GM23338 (cell line): Measurements from ENCODE around the gene PXDN. TPM values are rescaled to one million over a fixed set of nuclear protein-coding genes. Genes with fewer than 3 reads are reported as not detected.

ENCODE experiments used
- ATAC-seq: fragments of 200-7000 bp; cut with Tn5 transposase; 3 replicates; pipeline ENCODE4 v1.9.1; 2020
- DNase-seq: peaks from one replicate; pipeline ENCODE4 v3.0.0-alpha.2; 2015; ENCODE audit warnings: low spot score
- H2AFZ ChIP-seq: fragments of 200-600 bp; sonication (generic); 2 replicates; pipeline ENCODE4 v1.8.0; 2016; ENCODE audit warnings: antibody characterized with exemption, mild to moderate bottlenecking, moderate library complexity
- H3F3A ChIP-seq: fragments of 200-600 bp; sonication (generic); replicated peaks from 2 replicates; pipeline ENCODE4 v1.8.0; 2017; ENCODE audit warnings: antibody characterized with exemption, mixed run types, low read depth
- H3K27ac ChIP-seq: fragments of 200-600 bp; sonication (generic); 2 replicates; pipeline ENCODE4 v1.6.1; 2016; ENCODE audit warnings: low read depth
- H3K27me3 ChIP-seq: fragments of 200-600 bp; sonication (generic); 2 replicates; pipeline ENCODE4 v1.8.0; 2016; ENCODE audit warnings: mild to moderate bottlenecking, mixed run types, moderate library complexity; ENCODE audit not compliant: insufficient read depth
- H3K36me3 ChIP-seq: fragments of 200-600 bp; sonication (generic); 2 replicates; pipeline ENCODE4 v1.8.0; 2016; ENCODE audit warnings: mild to moderate bottlenecking; ENCODE audit not compliant: insufficient read depth
- H3K4me1 ChIP-seq: fragments of 200-600 bp; sonication (generic); 2 replicates; pipeline ENCODE4 v1.8.0; 2016; ENCODE audit warnings: mild to moderate bottlenecking, moderate library complexity; ENCODE audit not compliant: insufficient read depth
- H3K4me2 ChIP-seq: fragments of 200-600 bp; sonication (generic); 2 replicates; pipeline ENCODE4 v1.7.1; 2017; ENCODE audit warnings: mixed run types
- H3K4me3 ChIP-seq: fragments of 200-600 bp; sonication (generic); 2 replicates; pipeline ENCODE4 v1.6.1; 2016; ENCODE audit warnings: mixed run types
- H3K79me2 ChIP-seq: fragments of 200-600 bp; sonication (generic); replicated peaks from 2 replicates; pipeline ENCODE4 v1.8.0; 2017; ENCODE audit warnings: mild to moderate bottlenecking; ENCODE audit not compliant: insufficient read depth
- H3K9me2 ChIP-seq: fragments of 200-600 bp; sonication (generic); 2 replicates; pipeline ENCODE4 v1.8.0; 2017; ENCODE audit not compliant: insufficient read depth
- H4K20me1 ChIP-seq: fragments of 200-600 bp; sonication (generic); replicated peaks from 2 replicates; pipeline ENCODE4 v1.8.0; 2017; ENCODE audit warnings: mild to moderate bottlenecking; ENCODE audit not compliant: insufficient read depth
- H3K27ac Mint-ChIP-seq: 2 replicates; pipeline ENCODE4 v1.8.0; 2020; ENCODE audit warnings: inconsistent platforms, mild to moderate bottlenecking, moderate library complexity, mixed read lengths
- H3K27me3 Mint-ChIP-seq: 3 replicates; pipeline ENCODE4 v1.8.0; 2022; ENCODE audit warnings: low read depth, mild to moderate bottlenecking, moderate library complexity, mixed read lengths, inconsistent platforms; ENCODE audit not compliant: insufficient read depth, poor library complexity
- H3K36me3 Mint-ChIP-seq: 3 replicates; pipeline ENCODE4 v1.8.0; 2021; ENCODE audit warnings: low read depth, mild to moderate bottlenecking, inconsistent platforms, moderate library complexity, mixed read lengths
- H3K4me1 Mint-ChIP-seq: 3 replicates; pipeline ENCODE4 v1.8.0; 2020; ENCODE audit warnings: mild to moderate bottlenecking, inconsistent platforms, mixed read lengths
- H3K4me3 Mint-ChIP-seq: 3 replicates; pipeline ENCODE4 v1.8.0; 2021; ENCODE audit warnings: moderate library complexity, mild to moderate bottlenecking, inconsistent platforms, mixed read lengths
- H3K9me3 Mint-ChIP-seq: 3 replicates; pipeline ENCODE4 v1.8.0; 2020; ENCODE audit warnings: moderate library complexity, mild to moderate bottlenecking, inconsistent platforms, mixed read lengths
- CREB1 ChIP-seq: fragments of 250-450 bp; sonication (Bioruptor Pico); IDR thresholded peaks from 2 replicates; pipeline ENCODE4 v1.5.0; 2020; ENCODE audit warnings: low read depth, mild to moderate bottlenecking, moderate library complexity
- EZH2 ChIP-seq: fragments of 200-600 bp; sonication (generic); IDR thresholded peaks from one replicate; pipeline ENCODE4 v1.8.0; 2017; ENCODE audit warnings: antibody characterized with exemption, mild to moderate bottlenecking, low read depth; ENCODE audit not compliant: unreplicated experiment
- EZH2phosphoT487 ChIP-seq: fragments of 200-600 bp; sonication (generic); IDR thresholded peaks from one replicate; pipeline ENCODE4 v1.8.1; 2018; ENCODE audit warnings: antibody characterized with exemption; ENCODE audit not compliant: unreplicated experiment
- JUNB ChIP-seq: IDR thresholded peaks from one replicate; pipeline ENCODE4 v1.6.1; 2016; ENCODE audit warnings: antibody characterized with exemption; ENCODE audit not compliant: unreplicated experiment
- NANOG ChIP-seq: IDR thresholded peaks from 2 replicates; pipeline ENCODE4 v1.6.1; 2016; ENCODE audit warnings: antibody characterized with exemption, borderline replicate concordance
- POLR2AphosphoS5 ChIP-seq: IDR thresholded peaks from 2 replicates; pipeline ENCODE4 v1.6.1; 2016; ENCODE audit warnings: antibody characterized with exemption, low read depth
- STAT1 ChIP-seq: IDR thresholded peaks from one replicate; pipeline ENCODE4 v1.6.1; 2016; ENCODE audit warnings: antibody characterized with exemption; ENCODE audit not compliant: unreplicated experiment
- ZNF114 ChIP-seq: fragments of 250-450 bp; sonication (Bioruptor Pico); IDR thresholded peaks from 2 replicates; pipeline ENCODE4 v1.5.0; 2020; ENCODE audit warnings: mild to moderate bottlenecking, moderate library complexity
- ZNF331 ChIP-seq: fragments of 250-450 bp; sonication (Bioruptor Pico); IDR thresholded peaks from 2 replicates; pipeline ENCODE4 v1.5.0; 2020; ENCODE audit warnings: low read depth, mild to moderate bottlenecking, moderate library complexity
- polyA plus RNA-seq: library from polyadenylated mRNA; unstranded; fragments of >200 nt; fragmentation: Nextera tagmentation; extraction: Ambion mirVana; gene quantifications from 2 replicates; pipeline ENCODE4 v1.2.1, GENCODE V29; 2016
- total RNA-seq: library from RNA; depleted of rRNA; stranded (reverse); fragments of >200 nt; shearing (Covaris generic); gene quantifications from 2 replicates; pipeline ENCODE4 v1.2.3, GENCODE V29; 2014
- TF ChIP-seq, protein P1 (sequence below): IDR thresholded peaks from one replicate; pipeline ENCODE4 v1.6.1; 2018; ENCODE audit warnings: antibody characterized with exemption; ENCODE audit not compliant: unreplicated experiment
- TF ChIP-seq, protein P2 (sequence below): IDR thresholded peaks from 2 replicates; pipeline ENCODE4 v1.6.1; 2016; ENCODE audit warnings: antibody characterized with exemption
- TF ChIP-seq, protein P3 (sequence below): fragments of 250-450 bp; sonication (Bioruptor Pico); IDR thresholded peaks from 2 replicates; pipeline ENCODE4 v1.5.0; 2020; ENCODE audit warnings: mild to moderate bottlenecking, moderate library complexity
- TF ChIP-seq, protein P4 (sequence below), 2 experiments: fragments of 200-600 bp in 1 of 2; sonication (generic) in 1 of 2; conservative IDR thresholded peaks; 2 replicates each; pipeline versions ENCODE4 v1.5.1 to v1.6.1; 2016 to 2017; ENCODE audit warnings: antibody characterized with exemption in 2 of 2, low read depth in 2 of 2, mild to moderate bottlenecking in 2 of 2, moderate library complexity in 1 of 2

The PXDN gene
- total and polyA plus RNA-seq, 2 experiments from 2014 or later = 42.2 to 225 TPM

DNA sequence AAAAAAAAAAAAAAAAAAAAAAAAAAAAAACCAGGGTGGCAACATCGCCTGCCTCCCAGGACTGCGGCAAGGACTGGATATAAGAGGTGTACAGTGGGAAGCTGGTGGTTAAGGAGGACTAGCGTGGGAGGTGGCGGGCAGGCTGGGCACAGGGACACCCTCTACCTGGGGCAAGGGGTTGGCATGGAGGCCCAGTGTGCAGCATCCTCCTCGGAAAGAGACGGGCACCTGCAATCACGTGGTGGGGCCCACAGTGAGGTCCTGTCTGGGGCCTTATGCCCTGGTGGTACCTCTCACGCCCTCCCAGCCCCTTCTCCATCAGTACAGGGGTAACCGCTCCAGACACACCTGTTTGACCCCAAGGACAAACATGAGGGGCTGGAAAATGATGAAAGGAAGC is 27.9 kb downstream of the PXDN start:
- no peak for ATAC-seq
- DNase-seq = no peak
- peaks cover 49% of the 10 kb centered on the region for H3K4me1 Mint-ChIP-seq
- Histone ChIP-seq H3K27ac (no peak overlapping the region), H3K36me3 (no peaks in the 10 kb centered on the region), H3K4me3 (no peak overlapping the region), H3K79me2 (peaks cover 86% of the 10 kb centered on the region), H3K9me2 (0 out of 2 replicates have a peak, but pooled peaks cover 4% of the 10 kb centered on the region), H2AFZ (no peak overlapping the region), H4K20me1 (peaks cover 7% of the 10 kb centered on the region; the same call in 1 of the 2 replicates), H3F3A (no peaks in the 10 kb centered on the region), H3K4me2 (no peak overlapping the region), H3K27me3 (no peaks in the 10 kb centered on the region), H3K4me1 (peaks cover 17% of the 10 kb centered on the region)
- peaks cover 7% of the 10 kb centered on the region for H3K27me3 Mint-ChIP-seq
- no peak overlapping the region for H3K4me3 Mint-ChIP-seq
- no peak overlapping the region for H3K27ac Mint-ChIP-seq
- no peaks in the 10 kb centered on the region; the same call in 2 of the 3 replicates for H3K9me3 Mint-ChIP-seq
- no peaks in the 10 kb centered on the region; the same call in 2 of the 3 replicates for H3K36me3 Mint-ChIP-seq
- TF ChIP-seq JUNB (no peak), NANOG (no peak), ZNF331 (no peak), POLR2AphosphoS5 (no peak), ZNF114 (CRISPR knock-in tag) (no peak), STAT1 (no peak), EZH2 (no peak), EZH2phosphoT487 (no peak), CREB1 (no peak)
- TF ChIP-seq, protein P1, sequence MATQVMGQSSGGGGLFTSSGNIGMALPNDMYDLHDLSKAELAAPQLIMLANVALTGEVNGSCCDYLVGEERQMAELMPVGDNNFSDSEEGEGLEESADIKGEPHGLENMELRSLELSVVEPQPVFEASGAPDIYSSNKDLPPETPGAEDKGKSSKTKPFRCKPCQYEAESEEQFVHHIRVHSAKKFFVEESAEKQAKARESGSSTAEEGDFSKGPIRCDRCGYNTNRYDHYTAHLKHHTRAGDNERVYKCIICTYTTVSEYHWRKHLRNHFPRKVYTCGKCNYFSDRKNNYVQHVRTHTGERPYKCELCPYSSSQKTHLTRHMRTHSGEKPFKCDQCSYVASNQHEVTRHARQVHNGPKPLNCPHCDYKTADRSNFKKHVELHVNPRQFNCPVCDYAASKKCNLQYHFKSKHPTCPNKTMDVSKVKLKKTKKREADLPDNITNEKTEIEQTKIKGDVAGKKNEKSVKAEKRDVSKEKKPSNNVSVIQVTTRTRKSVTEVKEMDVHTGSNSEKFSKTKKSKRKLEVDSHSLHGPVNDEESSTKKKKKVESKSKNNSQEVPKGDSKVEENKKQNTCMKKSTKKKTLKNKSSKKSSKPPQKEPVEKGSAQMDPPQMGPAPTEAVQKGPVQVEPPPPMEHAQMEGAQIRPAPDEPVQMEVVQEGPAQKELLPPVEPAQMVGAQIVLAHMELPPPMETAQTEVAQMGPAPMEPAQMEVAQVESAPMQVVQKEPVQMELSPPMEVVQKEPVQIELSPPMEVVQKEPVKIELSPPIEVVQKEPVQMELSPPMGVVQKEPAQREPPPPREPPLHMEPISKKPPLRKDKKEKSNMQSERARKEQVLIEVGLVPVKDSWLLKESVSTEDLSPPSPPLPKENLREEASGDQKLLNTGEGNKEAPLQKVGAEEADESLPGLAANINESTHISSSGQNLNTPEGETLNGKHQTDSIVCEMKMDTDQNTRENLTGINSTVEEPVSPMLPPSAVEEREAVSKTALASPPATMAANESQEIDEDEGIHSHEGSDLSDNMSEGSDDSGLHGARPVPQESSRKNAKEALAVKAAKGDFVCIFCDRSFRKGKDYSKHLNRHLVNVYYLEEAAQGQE = no peak
- TF ChIP-seq, protein P2, sequence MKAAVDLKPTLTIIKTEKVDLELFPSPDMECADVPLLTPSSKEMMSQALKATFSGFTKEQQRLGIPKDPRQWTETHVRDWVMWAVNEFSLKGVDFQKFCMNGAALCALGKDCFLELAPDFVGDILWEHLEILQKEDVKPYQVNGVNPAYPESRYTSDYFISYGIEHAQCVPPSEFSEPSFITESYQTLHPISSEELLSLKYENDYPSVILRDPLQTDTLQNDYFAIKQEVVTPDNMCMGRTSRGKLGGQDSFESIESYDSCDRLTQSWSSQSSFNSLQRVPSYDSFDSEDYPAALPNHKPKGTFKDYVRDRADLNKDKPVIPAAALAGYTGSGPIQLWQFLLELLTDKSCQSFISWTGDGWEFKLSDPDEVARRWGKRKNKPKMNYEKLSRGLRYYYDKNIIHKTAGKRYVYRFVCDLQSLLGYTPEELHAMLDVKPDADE = no peak
- TF ChIP-seq, protein P3, sequence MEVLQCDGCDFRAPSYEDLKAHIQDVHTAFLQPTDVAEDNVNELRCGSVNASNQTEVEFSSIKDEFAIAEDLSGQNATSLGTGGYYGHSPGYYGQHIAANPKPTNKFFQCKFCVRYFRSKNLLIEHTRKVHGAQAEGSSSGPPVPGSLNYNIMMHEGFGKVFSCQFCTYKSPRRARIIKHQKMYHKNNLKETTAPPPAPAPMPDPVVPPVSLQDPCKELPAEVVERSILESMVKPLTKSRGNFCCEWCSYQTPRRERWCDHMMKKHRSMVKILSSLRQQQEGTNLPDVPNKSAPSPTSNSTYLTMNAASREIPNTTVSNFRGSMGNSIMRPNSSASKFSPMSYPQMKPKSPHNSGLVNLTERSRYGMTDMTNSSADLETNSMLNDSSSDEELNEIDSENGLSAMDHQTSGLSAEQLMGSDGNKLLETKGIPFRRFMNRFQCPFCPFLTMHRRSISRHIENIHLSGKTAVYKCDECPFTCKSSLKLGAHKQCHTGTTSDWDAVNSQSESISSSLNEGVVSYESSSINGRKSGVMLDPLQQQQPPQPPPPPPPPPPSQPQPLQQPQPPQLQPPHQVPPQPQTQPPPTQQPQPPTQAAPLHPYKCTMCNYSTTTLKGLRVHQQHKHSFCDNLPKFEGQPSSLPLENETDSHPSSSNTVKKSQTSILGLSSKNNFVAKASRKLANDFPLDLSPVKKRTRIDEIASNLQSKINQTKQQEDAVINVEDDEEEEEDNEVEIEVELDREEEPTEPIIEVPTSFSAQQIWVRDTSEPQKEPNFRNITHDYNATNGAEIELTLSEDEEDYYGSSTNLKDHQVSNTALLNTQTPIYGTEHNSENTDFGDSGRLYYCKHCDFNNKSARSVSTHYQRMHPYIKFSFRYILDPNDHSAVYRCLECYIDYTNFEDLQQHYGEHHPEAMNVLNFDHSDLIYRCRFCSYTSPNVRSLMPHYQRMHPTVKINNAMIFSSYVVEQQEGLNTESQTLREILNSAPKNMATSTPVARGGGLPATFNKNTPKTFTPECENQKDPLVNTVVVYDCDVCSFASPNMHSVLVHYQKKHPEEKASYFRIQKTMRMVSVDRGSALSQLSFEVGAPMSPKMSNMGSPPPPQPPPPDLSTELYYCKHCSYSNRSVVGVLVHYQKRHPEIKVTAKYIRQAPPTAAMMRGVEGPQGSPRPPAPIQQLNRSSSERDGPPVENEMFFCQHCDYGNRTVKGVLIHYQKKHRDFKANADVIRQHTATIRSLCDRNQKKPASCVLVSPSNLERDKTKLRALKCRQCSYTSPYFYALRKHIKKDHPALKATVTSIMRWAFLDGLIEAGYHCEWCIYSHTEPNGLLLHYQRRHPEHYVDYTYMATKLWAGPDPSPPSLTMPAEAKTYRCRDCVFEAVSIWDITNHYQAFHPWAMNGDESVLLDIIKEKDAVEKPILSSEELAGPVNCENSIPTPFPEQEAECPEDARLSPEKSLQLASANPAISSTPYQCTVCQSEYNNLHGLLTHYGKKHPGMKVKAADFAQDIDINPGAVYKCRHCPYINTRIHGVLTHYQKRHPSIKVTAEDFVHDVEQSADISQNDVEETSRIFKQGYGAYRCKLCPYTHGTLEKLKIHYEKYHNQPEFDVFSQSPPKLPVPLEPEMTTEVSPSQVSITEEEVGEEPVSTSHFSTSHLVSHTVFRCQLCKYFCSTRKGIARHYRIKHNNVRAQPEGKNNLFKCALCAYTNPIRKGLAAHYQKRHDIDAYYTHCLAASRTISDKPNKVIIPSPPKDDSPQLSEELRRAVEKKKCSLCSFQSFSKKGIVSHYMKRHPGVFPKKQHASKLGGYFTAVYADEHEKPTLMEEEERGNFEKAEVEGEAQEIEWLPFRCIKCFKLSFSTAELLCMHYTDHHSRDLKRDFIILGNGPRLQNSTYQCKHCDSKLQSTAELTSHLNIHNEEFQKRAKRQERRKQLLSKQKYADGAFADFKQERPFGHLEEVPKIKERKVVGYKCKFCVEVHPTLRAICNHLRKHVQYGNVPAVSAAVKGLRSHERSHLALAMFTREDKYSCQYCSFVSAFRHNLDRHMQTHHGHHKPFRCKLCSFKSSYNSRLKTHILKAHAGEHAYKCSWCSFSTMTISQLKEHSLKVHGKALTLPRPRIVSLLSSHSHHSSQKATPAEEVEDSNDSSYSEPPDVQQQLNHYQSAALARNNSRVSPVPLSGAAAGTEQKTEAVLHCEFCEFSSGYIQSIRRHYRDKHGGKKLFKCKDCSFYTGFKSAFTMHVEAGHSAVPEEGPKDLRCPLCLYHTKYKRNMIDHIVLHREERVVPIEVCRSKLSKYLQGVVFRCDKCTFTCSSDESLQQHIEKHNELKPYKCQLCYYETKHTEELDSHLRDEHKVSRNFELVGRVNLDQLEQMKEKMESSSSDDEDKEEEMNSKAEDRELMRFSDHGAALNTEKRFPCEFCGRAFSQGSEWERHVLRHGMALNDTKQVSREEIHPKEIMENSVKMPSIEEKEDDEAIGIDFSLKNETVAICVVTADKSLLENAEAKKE (CRISPR knock-in tag) = no peak
- TF ChIP-seq, protein P4, sequence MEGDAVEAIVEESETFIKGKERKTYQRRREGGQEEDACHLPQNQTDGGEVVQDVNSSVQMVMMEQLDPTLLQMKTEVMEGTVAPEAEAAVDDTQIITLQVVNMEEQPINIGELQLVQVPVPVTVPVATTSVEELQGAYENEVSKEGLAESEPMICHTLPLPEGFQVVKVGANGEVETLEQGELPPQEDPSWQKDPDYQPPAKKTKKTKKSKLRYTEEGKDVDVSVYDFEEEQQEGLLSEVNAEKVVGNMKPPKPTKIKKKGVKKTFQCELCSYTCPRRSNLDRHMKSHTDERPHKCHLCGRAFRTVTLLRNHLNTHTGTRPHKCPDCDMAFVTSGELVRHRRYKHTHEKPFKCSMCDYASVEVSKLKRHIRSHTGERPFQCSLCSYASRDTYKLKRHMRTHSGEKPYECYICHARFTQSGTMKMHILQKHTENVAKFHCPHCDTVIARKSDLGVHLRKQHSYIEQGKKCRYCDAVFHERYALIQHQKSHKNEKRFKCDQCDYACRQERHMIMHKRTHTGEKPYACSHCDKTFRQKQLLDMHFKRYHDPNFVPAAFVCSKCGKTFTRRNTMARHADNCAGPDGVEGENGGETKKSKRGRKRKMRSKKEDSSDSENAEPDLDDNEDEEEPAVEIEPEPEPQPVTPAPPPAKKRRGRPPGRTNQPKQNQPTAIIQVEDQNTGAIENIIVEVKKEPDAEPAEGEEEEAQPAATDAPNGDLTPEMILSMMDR (conservative IDR thresholded peaks at IDR 0.05; ENCODE audit: low read depth in 2 of 2) = no peak
